Measurements from ENCODE around the gene SLC40A1. TPM values are rescaled to one million over a fixed set of nuclear protein-coding genes. Genes with fewer than 3 reads are reported as not detected.

Gene SLC40A1
- total RNA-seq, 1 donor from 2014 or later, result 8.3 TPM

GRCh38 chr2:189560273-189560586 lies 20.4 kb downstream of the SLC40A1 start:
- no peaks in the 10 kb centered on the region for H3K27me3 ChIP-seq (ENCODE audit: control insufficient read depth, insufficient read depth, low read length)
- H3K4me3 ChIP-seq (ENCODE audit: low read depth, low read length), result no peak overlapping the region
- no peaks in the 10 kb centered on the region for H3K36me3 ChIP-seq (ENCODE audit: control insufficient read depth, insufficient read depth, low read length)
- no peak for DNase-seq (ENCODE audit: low read depth)
- TF ChIP-seq CTCF (IDR thresholded peaks at IDR 0.05; ENCODE audit: insufficient read depth, low read length, poor library complexity, severe bottlenecking), result no peak

- Histone ChIP-seq H3K36me3 (ENCODE audit: control insufficient read depth, insufficient read depth, low read length) (no peaks in the 10 kb centered on the region), H3K4me3 (ENCODE audit: low read depth, low read length) (no peak overlapping the region), H3K27me3 (ENCODE audit: control insufficient read depth, insufficient read depth, low read length) (no peaks in the 10 kb centered on the region)
- no peak for TF ChIP-seq CTCF (IDR thresholded peaks at IDR 0.05; ENCODE audit: insufficient read depth, low read length, poor library complexity, severe bottlenecking)
- DNase-seq (ENCODE audit: low read depth), result no peak
Observed at GRCh38 chr2:189559579-189560272, 20.9 kb downstream of the SLC40A1 start.

GRCh38 chr2:189558516-189559272 lies 21.9 kb downstream of the SLC40A1 start:
- TF ChIP-seq CTCF (IDR thresholded peaks at IDR 0.05; ENCODE audit: insufficient read depth, low read length, poor library complexity, severe bottlenecking), result no peak
- DNase-seq (ENCODE audit: low read depth), result no peak
- H3K36me3 ChIP-seq (ENCODE audit: control insufficient read depth, insufficient read depth, low read length), result no peaks in the 10 kb centered on the region
- no peaks in the 10 kb centered on the region for H3K27me3 ChIP-seq (ENCODE audit: control insufficient read depth, insufficient read depth, low read length)
- H3K4me3 ChIP-seq (ENCODE audit: low read depth, low read length), result no peak overlapping the region

DNA sequence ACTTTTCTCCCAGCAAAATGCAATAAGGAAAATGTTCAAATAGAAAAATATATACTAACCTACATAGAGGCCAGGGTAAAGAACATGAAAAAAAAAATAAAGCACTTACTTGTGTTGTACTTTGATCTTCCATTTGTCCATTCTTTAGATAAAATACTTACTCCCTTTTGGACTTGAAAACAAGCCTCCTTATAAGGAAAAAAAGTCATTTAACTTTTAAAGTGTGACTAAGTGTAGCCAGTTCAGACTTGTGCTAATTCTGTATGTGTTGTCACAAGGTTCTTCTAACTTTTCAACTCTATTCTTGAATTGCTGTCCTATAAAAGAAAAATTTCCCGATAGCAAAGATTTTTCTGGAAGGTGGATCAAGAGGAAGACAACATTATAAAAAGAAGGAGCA lies 23.2 kb downstream of the SLC40A1 start:
- TF ChIP-seq CTCF (IDR thresholded peaks at IDR 0.05; ENCODE audit: insufficient read depth, low read length, poor library complexity, severe bottlenecking), result no peak
- H3K27me3 ChIP-seq (ENCODE audit: control insufficient read depth, insufficient read depth, low read length), result no peaks in the 10 kb centered on the region
- DNase-seq (ENCODE audit: low read depth), result no peak
- no peak overlapping the region for H3K4me3 ChIP-seq (ENCODE audit: low read depth, low read length)
- no peaks in the 10 kb centered on the region for H3K36me3 ChIP-seq (ENCODE audit: control insufficient read depth, insufficient read depth, low read length)

- no peaks in the 10 kb centered on the region for H3K36me3 ChIP-seq (ENCODE audit: control insufficient read depth, insufficient read depth, low read length)
- no peak for DNase-seq (ENCODE audit: low read depth)
- H3K27me3 ChIP-seq (ENCODE audit: control insufficient read depth, insufficient read depth, low read length), result no peaks in the 10 kb centered on the region
- TF ChIP-seq CTCF (IDR thresholded peaks at IDR 0.05; ENCODE audit: insufficient read depth, low read length, poor library complexity, severe bottlenecking), result no peak
- no peak overlapping the region for H3K4me3 ChIP-seq (ENCODE audit: low read depth, low read length)
Observed at GRCh38 chr2:189556526-189556925, 24.1 kb downstream of the SLC40A1 start.
